ES-I3 (cell line): ENCODE results near the gene SMARCA2.

Source experiments
- H3K36me3 ChIP-seq: 2 replicates; pipeline ENCODE4 v1.6.1; 2013; ENCODE audit warnings: mild to moderate bottlenecking, low read length, control low read depth, moderate library complexity; ENCODE audit not compliant: insufficient read depth
- H3K4me1 ChIP-seq: 2 replicates; pipeline ENCODE4 v1.6.1; 2013; ENCODE audit warnings: mild to moderate bottlenecking, control low read depth, low read length; ENCODE audit not compliant: insufficient read depth
- H3K9ac ChIP-seq: 2 replicates; pipeline ENCODE4 v1.6.1; 2013; ENCODE audit warnings: low read depth, mild to moderate bottlenecking, low read length, moderate library complexity
- H3K9me3 ChIP-seq: 2 replicates; pipeline ENCODE4 v1.6.1; 2013; ENCODE audit warnings: mild to moderate bottlenecking, low read length, moderate library complexity; ENCODE audit not compliant: control insufficient read depth, insufficient read depth

SMARCA2 gene

DNA sequence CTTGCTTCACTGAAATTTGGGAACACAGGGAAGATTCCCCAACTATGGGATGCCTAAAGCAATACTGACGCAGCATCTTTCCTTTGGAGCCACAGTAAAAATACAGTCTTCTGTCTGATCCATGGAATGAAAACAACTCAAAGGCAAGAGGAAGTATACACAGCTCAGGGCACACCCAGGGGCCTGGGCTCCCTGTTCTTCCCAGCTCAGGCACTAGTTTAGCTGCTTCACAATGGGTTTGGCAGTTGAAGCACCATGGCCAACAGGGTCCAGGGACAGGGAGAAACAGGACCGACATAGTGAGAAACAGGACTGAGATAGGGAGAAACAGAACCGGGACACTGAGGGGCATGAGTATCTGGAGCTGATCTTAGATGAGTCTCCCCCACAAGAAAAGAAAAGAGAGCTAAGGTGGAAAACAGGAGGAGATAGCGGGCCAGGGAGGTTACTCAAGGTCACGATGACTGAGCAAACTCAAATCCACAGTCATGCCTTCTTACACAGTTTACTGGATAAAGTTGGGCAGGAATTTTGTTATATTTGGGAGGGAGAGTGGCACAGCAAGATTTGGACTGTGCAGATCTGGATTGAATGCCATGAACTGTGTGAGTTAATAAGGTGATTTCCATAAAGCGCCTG, 198.8 kb downstream of the SMARCA2 start:
- Histone ChIP-seq H3K9ac (no peak overlapping the region), H3K4me1 (0 out of 2 replicates have a peak, but pooled peaks cover 4% of the 10 kb centered on the region), H3K36me3 (no peaks in the 10 kb centered on the region; the same call in none of the 2 replicates), H3K9me3 (no peaks in the 10 kb centered on the region)

DNA sequence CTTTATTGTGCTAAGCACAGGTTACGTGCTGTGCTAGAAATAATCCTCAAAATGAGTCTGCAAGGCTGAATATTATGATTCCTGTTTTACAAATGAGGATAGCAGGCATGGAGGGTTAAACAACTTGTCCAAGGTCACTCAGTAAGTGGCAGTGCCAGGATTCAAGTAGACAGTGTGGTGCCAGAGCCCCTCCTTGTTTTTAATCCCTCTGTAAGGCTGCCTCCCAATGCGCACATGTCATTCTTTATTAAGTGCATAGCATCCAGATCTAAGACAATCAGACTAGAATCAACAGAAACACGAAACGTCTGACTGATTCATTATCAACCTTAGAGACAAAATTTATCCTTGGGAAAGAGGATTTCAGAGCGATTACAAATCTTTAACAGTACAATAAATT, 199.6 kb downstream of the SMARCA2 start:
- H3K36me3 ChIP-seq, result no peaks in the 10 kb centered on the region; the same call in none of the 2 replicates
- H3K4me1 ChIP-seq, result 0 out of 2 replicates have a peak, but pooled peaks cover 4% of the 10 kb centered on the region

DNA sequence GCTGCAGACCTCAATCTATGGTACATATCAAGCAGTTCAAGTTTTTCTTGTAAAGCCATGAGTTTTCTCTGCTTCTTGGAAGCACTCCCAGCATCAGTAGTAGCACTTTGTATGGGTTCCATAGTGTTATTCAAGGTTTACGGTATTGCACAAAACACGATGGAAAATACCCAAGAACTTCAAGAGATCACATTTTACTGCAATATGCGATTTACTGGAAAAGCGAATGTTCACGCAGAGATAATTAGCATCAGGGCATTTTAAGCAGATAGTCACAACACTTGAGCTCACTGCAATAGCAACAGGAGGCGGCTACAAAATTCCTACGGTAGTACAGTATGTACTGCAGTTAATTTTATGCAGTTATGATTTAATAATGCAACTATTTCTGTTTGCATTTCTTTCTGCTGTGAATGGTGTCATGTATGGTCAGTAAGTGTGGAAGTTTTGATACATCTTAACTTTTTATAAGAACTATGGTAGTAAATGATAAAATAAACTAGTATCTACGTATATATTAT, 200.8 kb downstream of the SMARCA2 start:
- Histone ChIP-seq H3K9ac (no peak overlapping the region), H3K9me3 (no peaks in the 10 kb centered on the region), H3K36me3 (no peaks in the 10 kb centered on the region; the same call in none of the 2 replicates), H3K4me1 (0 out of 2 replicates have a peak, but pooled peaks cover 4% of the 10 kb centered on the region)

More for the DNA sequence above, 199.6 kb downstream of the SMARCA2 start:
- no peak overlapping the region for H3K9ac ChIP-seq
- no peaks in the 10 kb centered on the region for H3K9me3 ChIP-seq

DNA sequence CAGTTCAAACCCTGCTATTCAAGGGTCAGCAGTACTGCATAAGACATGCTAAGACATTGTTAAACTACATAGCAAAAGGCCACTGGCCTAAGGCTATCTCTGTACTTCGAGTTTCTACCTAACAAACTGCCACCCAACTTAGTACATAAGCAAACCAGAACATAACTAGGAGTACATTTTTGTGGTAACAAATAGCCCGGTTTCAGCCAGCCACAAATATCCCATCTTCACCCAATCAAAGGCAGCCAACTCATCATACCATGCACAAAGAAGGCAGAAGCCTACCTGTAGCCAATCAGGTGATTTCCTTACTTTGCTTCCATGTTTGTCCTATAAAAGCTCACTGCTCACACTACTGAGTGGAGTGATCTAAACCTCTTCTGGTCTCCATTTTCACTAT, 201.4 kb downstream of the SMARCA2 start:
- Histone ChIP-seq H3K36me3 (no peaks in the 10 kb centered on the region; the same call in none of the 2 replicates), H3K9ac (no peak overlapping the region), H3K4me1 (0 out of 2 replicates have a peak, but pooled peaks cover 4% of the 10 kb centered on the region), H3K9me3 (no peaks in the 10 kb centered on the region)

DNA sequence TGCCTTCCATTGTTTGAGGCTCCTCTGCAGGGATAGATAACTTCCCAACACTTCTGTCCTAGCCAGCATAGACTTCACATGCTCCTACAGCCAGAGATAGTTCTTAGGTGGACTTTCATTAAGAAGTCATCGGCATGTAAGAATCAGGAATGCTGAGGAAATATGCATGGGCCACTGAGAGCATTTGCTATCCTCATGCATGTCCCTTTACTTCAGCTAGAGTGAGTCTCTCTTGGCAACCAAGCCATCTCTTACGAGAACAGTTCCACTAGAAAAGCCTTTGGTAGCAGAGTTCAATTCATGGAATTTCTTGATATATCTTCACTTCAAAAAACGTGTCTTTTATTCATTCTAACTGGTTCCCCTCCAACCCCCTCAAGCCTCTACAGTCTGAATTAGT, 202.4 kb downstream of the SMARCA2 start:
- no peaks in the 10 kb centered on the region for H3K9me3 ChIP-seq
- 0 out of 2 replicates have a peak, but pooled peaks cover 4% of the 10 kb centered on the region for H3K4me1 ChIP-seq
- H3K36me3 ChIP-seq, result no peaks in the 10 kb centered on the region; the same call in none of the 2 replicates
- H3K9ac ChIP-seq, result no peak overlapping the region

DNA sequence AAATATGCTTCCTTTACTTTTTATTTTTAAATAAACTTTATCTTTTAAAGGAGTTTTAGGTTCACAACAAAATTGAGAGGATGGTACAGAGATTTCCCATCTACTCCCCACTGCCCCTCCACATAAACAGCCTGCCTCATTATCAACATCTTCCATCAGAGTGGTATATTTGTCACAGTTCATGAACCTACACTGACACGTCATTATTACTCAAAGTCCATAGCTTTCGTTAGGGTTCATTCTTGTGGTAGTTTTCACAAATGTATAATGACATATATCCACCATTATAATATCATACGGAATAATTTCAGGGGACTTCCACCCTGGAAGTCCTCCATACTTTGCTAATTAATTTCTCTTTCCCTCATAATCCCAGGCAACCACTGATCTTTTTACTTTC, 204.9 kb downstream of the SMARCA2 start:
- Histone ChIP-seq H3K36me3 (no peaks in the 10 kb centered on the region; the same call in none of the 2 replicates), H3K4me1 (no peaks in the 10 kb centered on the region), H3K9ac (no peak overlapping the region), H3K9me3 (peaks cover 3% of the 10 kb centered on the region; the same call in 1 of the 2 replicates)

DNA sequence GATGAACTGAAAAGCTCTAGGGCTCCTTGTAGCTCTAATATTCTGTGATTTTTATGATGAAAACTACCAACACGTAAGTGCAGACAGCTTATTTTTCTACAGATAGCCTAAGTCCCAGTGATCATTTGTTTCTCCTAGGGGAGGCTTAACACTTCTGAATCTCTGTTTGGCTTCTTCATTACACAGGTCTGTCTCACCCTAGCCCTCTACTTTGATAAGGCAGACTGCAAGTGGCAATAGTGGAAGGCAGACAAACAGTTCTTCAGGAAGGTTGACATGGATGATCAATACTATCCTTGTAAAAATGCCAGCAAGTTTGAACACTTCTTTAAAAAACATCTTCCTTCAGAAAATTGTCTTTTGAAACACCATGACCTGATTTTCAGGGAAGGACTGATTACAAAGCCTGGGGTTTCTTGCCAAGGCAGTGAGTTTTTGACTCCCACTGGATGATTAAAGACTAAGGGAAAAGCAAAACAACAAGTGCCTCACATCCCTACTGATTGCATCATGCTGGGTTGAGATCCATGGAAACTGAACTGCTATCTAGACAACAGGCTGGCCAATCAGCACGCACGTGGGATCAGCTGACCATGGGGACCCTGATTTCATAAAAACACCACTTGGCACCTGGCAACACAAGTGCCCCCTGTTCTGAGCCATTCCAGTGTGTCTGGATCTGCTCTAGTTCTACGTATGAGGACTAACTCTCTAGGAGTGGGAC, 212.2 kb downstream of the SMARCA2 start:
- Histone ChIP-seq H3K9ac (no peak overlapping the region), H3K4me1 (peaks cover 3% of the 10 kb centered on the region; the same call in 1 of the 2 replicates), H3K36me3 (peaks cover 11% of the 10 kb centered on the region; the same call in 1 of the 2 replicates), H3K9me3 (peaks cover 9% of the 10 kb centered on the region; the same call in 1 of the 2 replicates)

DNA sequence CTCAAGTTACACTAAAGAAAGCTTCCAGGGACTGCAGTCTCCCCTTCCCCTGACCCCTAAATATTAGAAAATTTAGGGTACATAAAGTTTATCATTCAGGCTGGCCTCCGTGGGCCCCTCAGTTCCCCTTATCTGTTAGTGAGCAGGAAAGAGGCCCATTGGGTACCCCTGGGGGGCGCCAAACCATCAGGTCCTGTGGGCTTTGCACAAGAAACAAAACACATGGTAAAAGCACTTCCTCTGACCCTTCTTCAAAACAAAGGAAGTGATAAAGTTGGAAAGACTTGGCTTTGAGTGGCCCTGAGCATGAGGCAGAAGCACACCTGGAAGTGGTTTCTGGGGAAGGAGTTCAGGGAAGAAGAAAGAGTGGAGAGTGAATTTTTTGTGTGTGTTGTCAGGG, 213.0 kb downstream of the SMARCA2 start:
- H3K9ac ChIP-seq, result no peak overlapping the region
- peaks cover 11% of the 10 kb centered on the region; the same call in 1 of the 2 replicates for H3K36me3 ChIP-seq
- peaks cover 3% of the 10 kb centered on the region; the same call in 1 of the 2 replicates for H3K4me1 ChIP-seq
- H3K9me3 ChIP-seq, result peaks cover 9% of the 10 kb centered on the region; the same call in 1 of the 2 replicates

DNA sequence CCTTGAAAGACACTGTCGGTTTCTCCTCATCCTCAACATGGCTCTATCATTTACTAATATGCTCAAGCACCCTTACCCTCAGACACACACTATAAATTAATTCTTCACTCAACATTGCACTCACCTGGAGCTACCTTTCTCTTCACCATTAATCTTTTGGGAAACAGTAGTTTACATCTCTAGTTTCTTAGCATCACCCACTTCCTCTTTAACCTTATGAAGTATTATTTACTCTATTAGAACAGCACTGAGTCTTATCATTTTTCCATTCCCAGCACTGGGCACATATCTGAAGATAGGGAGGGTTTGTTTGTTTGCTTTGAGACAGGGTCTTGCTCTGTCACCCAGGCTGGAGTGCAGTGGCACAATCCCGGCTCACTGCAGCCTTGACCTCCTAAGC, 213.5 kb downstream of the SMARCA2 start:
- no peak overlapping the region for H3K9ac ChIP-seq

DNA sequence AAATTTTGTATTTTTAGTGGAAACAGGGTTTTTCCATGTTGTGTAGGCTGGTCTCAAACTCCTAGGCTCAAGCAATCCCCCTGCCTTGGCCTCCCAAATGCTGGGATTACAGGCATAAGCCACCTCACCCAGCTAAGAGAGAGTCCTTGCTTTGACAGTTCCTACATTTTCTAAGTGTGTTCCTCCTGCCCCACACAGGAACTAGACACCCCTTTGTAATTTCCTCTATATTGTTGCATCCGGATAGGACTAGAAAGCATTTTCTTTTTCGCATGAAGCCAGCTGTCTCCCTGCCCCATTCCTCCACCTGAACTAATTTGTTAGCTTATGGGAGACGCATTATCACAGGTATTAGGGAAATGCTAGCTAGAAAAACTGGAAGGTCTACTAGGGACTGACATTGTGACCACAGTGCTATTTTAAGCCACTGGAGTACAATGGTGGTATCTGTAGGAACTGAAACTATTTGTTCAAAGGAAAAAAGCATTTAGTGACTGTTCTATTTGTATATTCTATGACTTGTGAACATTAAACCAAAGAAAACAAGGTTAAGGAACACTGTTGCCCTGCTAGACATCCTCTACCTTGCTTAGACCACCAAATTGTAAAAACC, 214.1 kb downstream of the SMARCA2 start:
- peaks cover 11% of the 10 kb centered on the region; the same call in 1 of the 2 replicates for H3K36me3 ChIP-seq
- H3K9ac ChIP-seq, result no peak overlapping the region
- H3K4me1 ChIP-seq, result peaks cover 3% of the 10 kb centered on the region; the same call in 1 of the 2 replicates
- peaks cover 7% of the 10 kb centered on the region; the same call in 1 of the 2 replicates for H3K9me3 ChIP-seq

More for the DNA sequence above, 213.5 kb downstream of the SMARCA2 start:
- H3K9me3 ChIP-seq, result peaks cover 7% of the 10 kb centered on the region; the same call in 1 of the 2 replicates
- H3K36me3 ChIP-seq, result peaks cover 11% of the 10 kb centered on the region; the same call in 1 of the 2 replicates
- H3K4me1 ChIP-seq, result peaks cover 3% of the 10 kb centered on the region; the same call in 1 of the 2 replicates

DNA sequence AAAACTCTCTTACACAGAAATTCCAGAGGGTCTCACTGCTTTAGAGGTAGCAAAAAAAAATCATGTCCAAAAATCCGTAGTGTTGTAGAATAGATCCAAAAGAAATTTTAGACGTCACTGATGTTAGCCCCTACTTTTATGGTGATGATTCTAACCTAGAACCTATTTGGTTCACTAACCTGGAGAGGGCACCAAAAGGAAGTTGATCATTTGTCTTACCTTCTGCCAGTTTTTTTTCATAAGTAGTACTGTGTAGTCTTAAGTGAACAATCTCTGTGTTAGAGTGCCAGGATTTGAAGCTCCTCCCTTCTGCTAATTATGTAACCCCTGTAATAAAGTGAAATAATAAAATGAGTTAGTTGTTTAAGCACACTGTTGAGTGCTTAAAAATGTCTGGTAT, 215.2 kb downstream of the SMARCA2 start:
- H3K4me1 ChIP-seq, result peaks cover 3% of the 10 kb centered on the region; the same call in 1 of the 2 replicates
- 0 out of 2 replicates have a peak, but pooled peaks cover 4% of the 10 kb centered on the region for H3K9me3 ChIP-seq
- H3K9ac ChIP-seq, result no peak overlapping the region
- H3K36me3 ChIP-seq, result peaks cover 11% of the 10 kb centered on the region; the same call in 1 of the 2 replicates

DNA sequence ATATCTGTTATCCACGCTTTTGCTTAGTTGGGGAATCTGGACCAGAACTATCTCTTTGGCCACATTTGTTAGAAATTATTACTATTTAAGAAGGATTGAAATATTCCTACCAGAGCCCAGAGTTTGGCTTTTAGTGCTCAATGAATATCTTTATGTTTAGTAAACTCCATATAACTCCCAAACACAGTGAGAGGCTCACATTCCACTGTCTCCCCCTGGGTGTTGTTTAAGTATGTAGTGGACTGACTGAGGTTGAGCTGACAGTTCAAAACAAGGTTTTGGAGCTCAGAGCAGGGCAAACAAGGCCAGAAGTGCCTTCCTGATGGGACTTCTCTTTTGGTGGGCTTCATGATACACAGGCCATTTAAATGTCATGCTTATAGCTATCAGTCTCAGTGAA, 216.0 kb downstream of the SMARCA2 start:
- H3K9me3 ChIP-seq, result 0 out of 2 replicates have a peak, but pooled peaks cover 4% of the 10 kb centered on the region
- peaks cover 11% of the 10 kb centered on the region; the same call in 1 of the 2 replicates for H3K36me3 ChIP-seq
- no peak overlapping the region for H3K9ac ChIP-seq
- H3K4me1 ChIP-seq, result peaks cover 3% of the 10 kb centered on the region; the same call in 1 of the 2 replicates

DNA sequence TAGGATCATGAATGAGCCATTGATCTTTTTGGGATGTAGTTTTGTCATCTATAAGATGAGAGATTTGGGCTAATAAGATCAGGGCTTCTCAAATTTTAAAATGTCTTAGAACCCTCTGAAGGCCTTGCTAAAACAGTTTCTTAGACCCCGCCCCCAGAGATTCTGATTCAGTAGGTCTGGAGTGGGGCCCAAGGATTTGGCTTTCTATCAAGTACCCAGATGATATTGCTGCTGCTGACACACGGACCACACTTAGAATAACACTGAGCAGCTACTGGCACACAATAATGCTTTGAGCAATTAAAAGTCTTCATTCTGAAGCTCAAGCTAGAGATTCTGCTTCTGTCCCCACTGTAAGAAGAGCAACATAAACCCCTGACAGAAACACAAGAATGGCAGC, 216.7 kb downstream of the SMARCA2 start:
- peaks cover 3% of the 10 kb centered on the region; the same call in 1 of the 2 replicates for H3K4me1 ChIP-seq
- H3K36me3 ChIP-seq, result peaks cover 9% of the 10 kb centered on the region; the same call in 1 of the 2 replicates
- H3K9me3 ChIP-seq, result 0 out of 2 replicates have a peak, but pooled peaks cover 4% of the 10 kb centered on the region
- no peak overlapping the region for H3K9ac ChIP-seq
